Stimulated activated memory B cell treated with anti-CD40 and anti-IgM and Interleukin-4, amounts not matched to agents 10 μg/mL and 1 μg/mL and 100 μg/mL, for 72 hours (primary cell): Measurements from ENCODE around the gene HOXB1.

Experiments
- ATAC-seq: fragments of 150-1000 bp; cut with Tn5 transposase; 2 replicates; pipeline ENCODE4 v1.10.0; 2021
- H3K27ac Mint-ChIP-seq: one replicate; pipeline ENCODE4 v1.8.0; 2022; ENCODE audit warnings: mild to moderate bottlenecking, mixed read lengths
- H3K27me3 Mint-ChIP-seq: one replicate; pipeline ENCODE4 v1.8.0; 2022; ENCODE audit warnings: mixed read lengths
- H3K36me3 Mint-ChIP-seq: one replicate; pipeline ENCODE4 v1.8.0; 2022; ENCODE audit warnings: mixed read lengths
- H3K4me1 Mint-ChIP-seq: one replicate; pipeline ENCODE4 v1.8.0; 2022; ENCODE audit warnings: mixed read lengths
- H3K4me3 Mint-ChIP-seq: one replicate; pipeline ENCODE4 v1.8.0; 2022; ENCODE audit warnings: mild to moderate bottlenecking, moderate library complexity, mixed read lengths
- H3K9me3 Mint-ChIP-seq: one replicate; pipeline ENCODE4 v1.8.0; 2022; ENCODE audit warnings: mixed read lengths

The HOXB1 gene

GRCh38 chr17:48570325-48571023, 39.7 kb upstream of the HOXB1 start:
- Mint-ChIP-seq H3K4me1 (no peaks in the 10 kb centered on the region), H3K27ac (no peak overlapping the region), H3K4me3 (no peak overlapping the region), H3K36me3 (no peaks in the 10 kb centered on the region), H3K9me3 (no peaks in the 10 kb centered on the region), H3K27me3 (peaks cover 9% of the 10 kb centered on the region)
- no peak for ATAC-seq

- Mint-ChIP-seq H3K27ac (no peak overlapping the region), H3K4me1 (no peaks in the 10 kb centered on the region), H3K9me3 (no peaks in the 10 kb centered on the region), H3K36me3 (no peaks in the 10 kb centered on the region), H3K27me3 (peaks cover 8% of the 10 kb centered on the region), H3K4me3 (no peak overlapping the region)
- no peak for ATAC-seq
Observed at GRCh38 chr17:48569674-48570324, 39.0 kb upstream of the HOXB1 start.

GRCh38 chr17:48569240-48569582, 38.4 kb upstream of the HOXB1 start:
- H3K36me3 Mint-ChIP-seq: no peaks in the 10 kb centered on the region
- ATAC-seq: no peak
- no peaks in the 10 kb centered on the region for H3K9me3 Mint-ChIP-seq
- H3K4me3 Mint-ChIP-seq: no peak overlapping the region
- no peaks in the 10 kb centered on the region for H3K4me1 Mint-ChIP-seq
- H3K27ac Mint-ChIP-seq: no peak overlapping the region
- H3K27me3 Mint-ChIP-seq: peaks cover 2% of the 10 kb centered on the region

- Mint-ChIP-seq H3K36me3 (no peaks in the 10 kb centered on the region), H3K4me1 (no peaks in the 10 kb centered on the region), H3K4me3 (no peak overlapping the region), H3K9me3 (no peaks in the 10 kb centered on the region), H3K27me3 (peaks cover 4% of the 10 kb centered on the region), H3K27ac (no peak overlapping the region)
- ATAC-seq: no peak
Observed at GRCh38 chr17:48568499-48569239, 37.9 kb upstream of the HOXB1 start.

GRCh38 chr17:48567646-48568354, 37.0 kb upstream of the HOXB1 start:
- H3K4me1 Mint-ChIP-seq: no peaks in the 10 kb centered on the region
- ATAC-seq: no peak

GRCh38 chr17:48567209-48567608, 36.4 kb upstream of the HOXB1 start:
- Mint-ChIP-seq H3K27ac (no peak overlapping the region), H3K9me3 (no peaks in the 10 kb centered on the region), H3K27me3 (peaks cover 9% of the 10 kb centered on the region), H3K4me1 (no peaks in the 10 kb centered on the region), H3K4me3 (no peak overlapping the region), H3K36me3 (no peaks in the 10 kb centered on the region)
- no peak for ATAC-seq

More at GRCh38 chr17:48567646-48568354, 37.0 kb upstream of the HOXB1 start:
- H3K9me3 Mint-ChIP-seq: no peaks in the 10 kb centered on the region
- no peak overlapping the region for H3K4me3 Mint-ChIP-seq
- H3K27me3 Mint-ChIP-seq: peaks cover 9% of the 10 kb centered on the region
- no peak overlapping the region for H3K27ac Mint-ChIP-seq
- no peaks in the 10 kb centered on the region for H3K36me3 Mint-ChIP-seq

GRCh38 chr17:48566717-48567116, 35.9 kb upstream of the HOXB1 start:
- Mint-ChIP-seq H3K36me3 (no peaks in the 10 kb centered on the region), H3K27ac (no peak overlapping the region), H3K4me1 (no peaks in the 10 kb centered on the region), H3K4me3 (no peak overlapping the region), H3K27me3 (peaks cover 9% of the 10 kb centered on the region), H3K9me3 (no peaks in the 10 kb centered on the region)
- no peak for ATAC-seq

GRCh38 chr17:48565925-48566710, 35.3 kb upstream of the HOXB1 start:
- ATAC-seq: no peak
- Mint-ChIP-seq H3K4me1 (no peaks in the 10 kb centered on the region), H3K36me3 (no peaks in the 10 kb centered on the region), H3K27ac (no peak overlapping the region), H3K9me3 (no peaks in the 10 kb centered on the region), H3K27me3 (peaks cover 9% of the 10 kb centered on the region), H3K4me3 (no peak overlapping the region)

GRCh38 chr17:48565022-48565554, 34.3 kb upstream of the HOXB1 start:
- Mint-ChIP-seq H3K36me3 (no peaks in the 10 kb centered on the region), H3K4me1 (no peaks in the 10 kb centered on the region), H3K9me3 (no peaks in the 10 kb centered on the region), H3K4me3 (no peak overlapping the region), H3K27me3 (peaks cover 15% of the 10 kb centered on the region), H3K27ac (no peak overlapping the region)
- ATAC-seq: no peak

- Mint-ChIP-seq H3K9me3 (no peaks in the 10 kb centered on the region), H3K27ac (no peak overlapping the region), H3K4me3 (no peak overlapping the region), H3K27me3 (peaks cover 22% of the 10 kb centered on the region), H3K36me3 (no peaks in the 10 kb centered on the region), H3K4me1 (no peaks in the 10 kb centered on the region)
- ATAC-seq: peak; percentile 51
Observed at GRCh38 chr17:48564188-48565021, 33.6 kb upstream of the HOXB1 start.

- no peak overlapping the region for H3K4me3 Mint-ChIP-seq
- no peaks in the 10 kb centered on the region for H3K4me1 Mint-ChIP-seq
- ATAC-seq: no peak
- H3K27me3 Mint-ChIP-seq: peaks cover 28% of the 10 kb centered on the region
- no peak overlapping the region for H3K27ac Mint-ChIP-seq
- no peaks in the 10 kb centered on the region for H3K36me3 Mint-ChIP-seq
- no peaks in the 10 kb centered on the region for H3K9me3 Mint-ChIP-seq
Observed at GRCh38 chr17:48563867-48564187, 33.0 kb upstream of the HOXB1 start.

GRCh38 chr17:48563385-48563838, 32.6 kb upstream of the HOXB1 start:
- Mint-ChIP-seq H3K4me3 (no peak overlapping the region), H3K36me3 (no peaks in the 10 kb centered on the region)
- ATAC-seq: no peak

GRCh38 chr17:48562934-48563333, 32.1 kb upstream of the HOXB1 start:
- no peak for ATAC-seq
- H3K9me3 Mint-ChIP-seq: no peaks in the 10 kb centered on the region
- H3K4me1 Mint-ChIP-seq: no peaks in the 10 kb centered on the region
- no peaks in the 10 kb centered on the region for H3K36me3 Mint-ChIP-seq
- no peak overlapping the region for H3K4me3 Mint-ChIP-seq
- H3K27me3 Mint-ChIP-seq: peaks cover 37% of the 10 kb centered on the region
- H3K27ac Mint-ChIP-seq: no peak overlapping the region

More at GRCh38 chr17:48563385-48563838, 32.6 kb upstream of the HOXB1 start:
- Mint-ChIP-seq H3K27ac (no peak overlapping the region), H3K4me1 (no peaks in the 10 kb centered on the region), H3K27me3 (peaks cover 32% of the 10 kb centered on the region), H3K9me3 (no peaks in the 10 kb centered on the region)
